GM18861 (cell line): Measurements from ENCODE around the gene PRR3.

ENCODE experiments used
- ATAC-seq: cut with Tn5 transposase; IDR thresholded peaks from one replicate; pipeline ENCODE4 v1.9.1; 2021; ENCODE audit not compliant: unreplicated experiment

The PRR3 gene

GRCh38 chr6:30611150-30611855 lies 54.2 kb downstream of the PRR3 start:
- no peak for ATAC-seq

GRCh38 chr6:30611856-30612194 lies 54.7 kb downstream of the PRR3 start:
- ATAC-seq, result no peak

GRCh38 chr6:30612213-30612612 lies 55.1 kb downstream of the PRR3 start:
- no peak for ATAC-seq

DNA sequence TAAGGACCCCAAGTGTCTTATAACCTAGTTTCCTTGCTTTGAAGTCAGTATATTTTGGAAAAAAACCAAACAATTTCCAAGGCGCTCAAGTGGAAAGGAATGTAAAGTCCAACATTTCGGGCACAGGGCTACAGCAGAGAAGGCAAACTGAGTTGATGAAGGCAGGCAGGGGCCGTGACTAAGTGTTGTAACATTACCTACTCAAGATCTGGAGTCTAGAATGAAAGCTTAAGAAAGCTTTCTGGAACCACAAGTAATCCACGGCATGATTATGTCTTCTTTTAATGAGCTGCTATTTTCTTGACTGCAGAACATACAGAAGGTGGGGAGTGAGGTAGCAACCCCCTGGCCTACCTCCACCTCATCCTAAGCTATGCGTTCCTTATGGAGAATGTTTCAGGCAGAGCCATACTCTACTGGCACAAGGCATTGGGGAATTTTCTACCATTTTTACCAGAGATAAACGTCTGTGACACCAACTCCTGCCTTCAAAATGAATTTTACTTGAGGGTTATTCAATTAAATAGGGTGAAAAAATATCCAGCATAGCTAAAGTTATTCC lies 55.7 kb downstream of the PRR3 start:
- no peak for ATAC-seq
